GOT3 (cell line): ENCODE data around the gene FSTL4.

ENCODE experiments used
- DNase-seq: peaks from one replicate; lab custom pipeline; 2025; ENCODE audit warnings: mixed read lengths; lab: John Stamatoyannopoulos, UW

The FSTL4 gene

DNA sequence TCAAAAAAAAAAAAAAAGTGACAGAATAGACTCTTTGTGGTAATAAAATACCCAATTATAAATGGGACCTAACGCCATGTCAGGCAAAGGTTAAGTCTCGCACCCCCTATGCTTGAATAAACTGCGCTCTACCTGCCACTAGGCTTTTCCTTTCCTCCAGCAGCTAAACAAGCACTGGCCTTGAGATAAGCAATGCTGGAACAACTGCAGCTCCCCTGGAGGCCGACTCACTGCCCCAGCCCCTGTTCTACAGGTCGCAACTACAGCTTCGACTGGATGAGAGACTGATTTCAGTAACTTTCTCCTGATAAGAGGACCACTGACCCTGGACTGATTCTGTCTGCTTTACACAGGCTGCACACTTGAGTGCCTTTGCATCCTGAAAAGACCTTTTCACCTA, 350.3 kb downstream of the FSTL4 start:
- no peak for DNase-seq

DNA sequence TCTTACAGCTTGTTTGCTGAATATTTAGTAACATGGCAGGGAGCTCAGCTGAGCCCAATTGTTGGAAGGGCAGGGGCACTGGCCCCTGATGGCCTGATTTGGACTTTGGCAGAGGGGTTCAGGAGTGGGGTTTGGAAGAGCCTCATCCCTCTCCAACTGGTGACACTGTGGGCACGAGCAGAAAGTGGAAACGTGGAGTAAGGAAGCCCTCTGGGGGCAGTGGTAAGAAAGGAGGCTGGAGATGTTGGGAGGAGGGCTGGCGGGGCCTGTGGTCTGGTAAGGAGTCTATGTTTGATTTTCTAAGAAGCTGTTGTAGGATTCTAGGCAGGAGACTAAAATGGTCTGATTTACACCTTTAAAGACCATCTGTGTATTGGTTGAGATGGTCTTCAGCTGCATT, 351.6 kb downstream of the FSTL4 start:
- DNase-seq: no peak

DNA sequence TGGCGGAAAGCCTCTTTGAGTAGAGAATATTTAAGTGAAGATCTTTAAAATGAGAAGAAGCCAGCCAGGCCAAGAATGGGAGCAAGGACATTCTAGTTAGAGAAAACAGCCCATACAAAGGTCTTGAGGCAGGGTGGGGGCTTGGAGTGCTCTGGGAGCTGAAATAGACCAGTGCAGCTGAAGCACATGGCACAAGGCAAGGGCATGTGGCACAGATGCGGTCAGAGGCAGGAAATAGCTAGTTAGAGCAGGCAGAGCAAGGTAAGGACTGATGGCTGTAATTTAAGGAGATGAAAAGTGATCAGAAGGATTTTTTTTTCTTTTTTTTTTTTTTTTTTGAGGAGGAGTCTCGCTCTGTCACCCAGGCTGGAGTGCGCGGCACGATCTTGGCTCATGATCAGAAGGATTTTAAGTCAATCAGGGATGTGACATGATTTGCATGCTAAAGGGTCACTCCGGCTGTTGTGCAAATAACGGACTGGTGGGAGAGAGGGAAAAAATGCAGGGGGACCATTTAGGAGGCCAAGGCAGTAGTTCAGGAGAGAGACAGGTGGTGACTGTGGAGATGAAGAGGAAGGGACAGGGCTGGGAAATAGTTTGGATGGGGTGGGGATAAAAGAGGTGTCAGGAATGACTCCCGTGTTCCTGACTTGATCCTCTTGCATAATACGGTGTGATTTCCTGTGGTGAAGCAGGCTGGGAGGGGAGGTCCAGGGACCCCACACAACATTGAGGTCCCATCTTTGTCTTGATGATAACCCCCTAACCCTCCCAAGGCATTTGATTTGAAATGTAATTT, 352.9 kb downstream of the FSTL4 start:
- DNase-seq: no peak

DNA sequence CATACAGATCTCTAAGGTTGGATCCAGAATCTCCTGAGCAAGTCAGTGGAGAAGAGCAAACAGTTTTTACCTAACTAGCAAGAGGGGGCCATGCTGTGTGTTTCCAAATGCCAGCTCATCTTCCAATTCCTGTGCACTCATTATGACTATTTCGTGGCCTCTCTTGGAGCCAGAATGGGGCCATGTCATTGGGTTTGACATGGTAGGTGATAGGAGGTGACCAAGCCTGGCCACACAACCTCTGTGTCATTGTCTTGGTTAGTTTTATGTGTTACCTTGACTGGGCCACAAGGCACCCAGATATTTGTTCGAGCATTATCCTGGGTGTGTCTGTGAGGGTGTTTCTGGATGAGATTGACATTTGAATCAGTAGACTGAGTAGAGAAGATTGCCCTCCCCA, 354.4 kb downstream of the FSTL4 start:
- no peak for DNase-seq

DNA sequence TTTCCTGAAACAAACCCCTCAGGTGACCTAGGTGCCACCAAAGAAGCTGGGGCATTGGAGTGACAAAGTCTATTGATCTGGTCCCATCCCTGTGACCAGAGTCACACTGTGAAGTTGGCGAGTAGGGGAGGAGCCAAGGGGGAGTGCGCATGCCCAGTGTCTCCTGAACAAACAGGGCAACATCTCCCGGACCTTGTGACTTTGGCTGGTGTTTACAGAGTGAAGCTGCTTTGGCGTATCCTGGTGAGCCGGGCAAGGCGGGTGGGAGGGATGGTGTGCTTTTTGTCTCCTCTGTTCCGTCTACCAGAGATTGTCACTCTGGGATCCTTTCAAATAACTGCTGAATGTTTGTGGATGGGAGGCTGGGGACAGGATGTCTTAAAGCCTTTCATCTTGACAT, 356.1 kb downstream of the FSTL4 start:
- DNase-seq: no peak

DNA sequence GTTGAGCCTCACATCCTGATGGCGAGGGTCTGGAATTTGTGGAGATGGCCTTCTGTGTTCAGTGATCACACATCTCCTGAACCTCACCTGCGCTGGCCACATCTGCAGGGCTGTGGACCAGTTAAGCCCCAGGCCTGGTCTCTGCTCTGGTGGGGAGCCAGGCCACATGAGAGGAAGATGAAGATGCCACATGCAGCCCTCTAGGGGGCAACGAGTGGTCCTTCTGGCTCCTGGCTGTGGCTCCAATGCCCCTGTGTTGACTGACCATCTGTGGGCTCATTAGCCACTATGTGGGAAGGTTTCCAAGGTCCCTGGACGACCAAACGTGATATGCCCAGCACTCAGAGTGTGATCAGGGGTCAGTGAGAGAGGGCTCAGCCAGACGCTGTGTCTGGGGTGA, 357.5 kb downstream of the FSTL4 start:
- no peak for DNase-seq

DNA sequence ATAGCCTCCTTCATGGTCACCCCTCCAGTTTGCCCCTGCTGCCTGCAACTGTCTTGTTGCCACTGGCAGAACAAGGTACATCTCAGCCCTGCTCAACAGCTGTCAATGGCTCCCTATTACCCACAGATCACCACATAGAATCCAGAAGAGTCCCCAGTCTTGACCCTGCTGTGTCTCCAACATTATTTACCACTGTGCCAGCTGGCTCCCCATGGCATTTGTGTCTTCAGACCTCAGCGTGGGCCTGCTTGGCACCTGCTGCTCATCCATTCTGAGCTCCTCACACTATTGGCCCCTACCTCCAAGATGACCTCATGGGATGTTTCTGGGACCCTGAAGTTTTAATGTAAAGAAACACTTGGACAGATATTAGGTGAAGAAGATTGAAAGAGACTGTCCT, 358.7 kb downstream of the FSTL4 start:
- no peak for DNase-seq

DNA sequence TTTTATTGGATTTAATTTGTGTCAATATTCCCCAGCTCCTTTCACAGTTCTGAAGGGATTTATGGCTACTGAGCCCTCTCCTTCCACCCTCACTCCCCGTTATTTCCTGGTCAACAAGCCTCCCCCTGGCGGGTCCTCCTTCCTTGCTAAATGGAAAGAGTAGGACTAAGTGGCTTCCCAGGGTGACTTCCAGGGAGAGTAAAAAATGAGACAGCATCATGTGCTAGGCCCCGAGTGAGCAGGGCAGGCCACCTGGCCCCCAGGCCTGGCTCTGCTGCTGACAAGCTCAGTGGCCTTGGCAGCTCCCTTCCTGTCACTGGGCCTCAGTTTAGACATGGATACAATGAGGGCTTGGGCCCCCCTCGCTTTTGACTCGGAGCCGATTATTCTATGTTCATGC, 359.3 kb downstream of the FSTL4 start:
- DNase-seq: no peak

DNA sequence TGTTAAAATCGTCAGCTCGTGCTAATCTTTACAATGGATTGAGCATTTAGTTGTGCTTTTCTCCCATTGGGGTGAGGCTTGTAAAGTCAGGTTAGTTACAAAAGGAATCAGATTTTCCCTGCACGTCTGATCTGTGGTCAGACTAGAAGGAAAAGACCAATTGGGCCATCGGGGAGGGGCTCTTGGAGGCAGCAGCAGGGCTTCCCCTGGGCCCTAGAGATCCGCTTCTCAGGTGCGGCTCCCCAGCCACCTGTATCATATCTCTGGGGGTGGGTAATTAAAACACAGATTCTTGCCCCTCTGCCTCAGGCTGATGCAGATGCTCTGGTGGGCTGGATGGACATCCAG, 360.2 kb downstream of the FSTL4 start:
- DNase-seq: no peak

DNA sequence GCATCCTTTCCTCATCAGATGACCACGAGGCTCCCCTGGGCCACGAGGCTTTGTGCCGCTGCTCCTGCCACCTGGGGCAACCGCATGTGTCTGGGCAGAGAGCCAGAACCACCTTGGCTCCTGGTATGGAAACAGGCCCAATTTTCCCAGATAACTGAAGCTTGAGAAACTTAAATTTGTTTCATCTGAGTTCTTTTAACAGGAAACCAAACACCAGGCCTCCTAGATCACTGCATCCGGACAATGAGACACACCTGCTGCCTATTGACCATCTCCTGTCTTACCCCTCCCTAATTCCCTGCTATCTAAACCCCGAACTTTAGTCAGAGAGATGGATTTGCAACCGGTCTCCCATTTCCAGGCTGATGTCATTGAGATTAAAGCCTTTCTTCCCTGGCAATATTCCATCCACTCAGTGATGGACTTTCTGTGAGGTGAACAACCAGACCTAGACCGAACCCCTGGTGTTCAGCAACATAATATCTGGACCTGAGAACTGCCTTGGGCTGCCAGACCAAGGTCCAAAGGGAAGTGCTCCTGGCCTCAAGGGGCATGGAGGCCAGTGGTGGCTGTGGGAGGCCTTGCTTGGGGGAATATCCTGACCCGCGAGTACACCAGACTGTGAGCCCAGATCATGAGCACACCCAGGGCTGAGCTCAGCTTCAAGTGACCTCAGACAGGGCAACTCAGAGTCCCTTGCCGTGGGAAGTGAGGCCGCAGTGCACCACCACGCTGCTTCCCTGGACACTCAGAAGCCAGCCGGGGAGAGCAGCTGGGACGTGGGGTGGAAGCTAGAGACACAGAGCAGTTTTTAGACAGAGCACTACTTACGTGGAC, 360.8 kb downstream of the FSTL4 start:
- no peak for DNase-seq

DNA sequence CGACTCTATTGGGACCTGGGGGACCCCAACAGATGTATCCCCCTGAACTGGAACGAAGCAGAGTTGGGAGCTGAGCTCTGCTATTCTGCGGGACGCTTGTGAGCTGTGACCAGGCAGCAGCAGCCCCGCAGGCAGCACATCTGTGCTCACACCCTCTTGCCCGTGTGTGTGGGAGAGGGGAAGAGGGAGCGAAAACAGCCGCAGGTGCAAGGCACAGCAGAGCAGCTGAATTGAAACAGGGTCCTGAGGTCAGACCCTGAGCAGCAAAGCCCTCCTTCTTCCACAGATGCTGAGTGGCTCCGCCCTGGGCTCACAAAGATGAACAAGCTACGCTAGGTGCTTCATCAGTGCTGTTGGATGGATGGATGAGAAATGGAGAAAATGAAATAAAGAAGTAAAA, 361.8 kb downstream of the FSTL4 start:
- no peak for DNase-seq

DNA sequence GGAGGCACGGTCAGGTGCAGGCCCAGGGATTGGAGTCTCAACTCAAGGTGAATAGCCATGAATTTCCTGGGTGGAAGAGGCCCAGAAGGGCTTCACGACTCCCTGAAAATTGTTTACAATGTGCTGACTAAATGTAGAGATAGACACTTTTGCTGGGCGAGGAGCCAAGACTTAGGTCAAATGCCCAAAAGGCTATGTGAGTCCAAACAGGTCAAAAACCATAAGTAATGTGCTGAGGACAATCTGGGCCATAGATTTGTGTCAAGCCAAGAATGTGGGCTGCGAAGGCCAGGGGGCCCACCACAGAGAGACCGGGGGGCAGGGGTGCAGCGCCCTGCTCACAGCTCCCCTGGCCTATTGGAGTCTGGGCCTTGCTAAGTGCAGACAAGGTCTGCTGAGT, 362.7 kb downstream of the FSTL4 start:
- DNase-seq: no peak

DNA sequence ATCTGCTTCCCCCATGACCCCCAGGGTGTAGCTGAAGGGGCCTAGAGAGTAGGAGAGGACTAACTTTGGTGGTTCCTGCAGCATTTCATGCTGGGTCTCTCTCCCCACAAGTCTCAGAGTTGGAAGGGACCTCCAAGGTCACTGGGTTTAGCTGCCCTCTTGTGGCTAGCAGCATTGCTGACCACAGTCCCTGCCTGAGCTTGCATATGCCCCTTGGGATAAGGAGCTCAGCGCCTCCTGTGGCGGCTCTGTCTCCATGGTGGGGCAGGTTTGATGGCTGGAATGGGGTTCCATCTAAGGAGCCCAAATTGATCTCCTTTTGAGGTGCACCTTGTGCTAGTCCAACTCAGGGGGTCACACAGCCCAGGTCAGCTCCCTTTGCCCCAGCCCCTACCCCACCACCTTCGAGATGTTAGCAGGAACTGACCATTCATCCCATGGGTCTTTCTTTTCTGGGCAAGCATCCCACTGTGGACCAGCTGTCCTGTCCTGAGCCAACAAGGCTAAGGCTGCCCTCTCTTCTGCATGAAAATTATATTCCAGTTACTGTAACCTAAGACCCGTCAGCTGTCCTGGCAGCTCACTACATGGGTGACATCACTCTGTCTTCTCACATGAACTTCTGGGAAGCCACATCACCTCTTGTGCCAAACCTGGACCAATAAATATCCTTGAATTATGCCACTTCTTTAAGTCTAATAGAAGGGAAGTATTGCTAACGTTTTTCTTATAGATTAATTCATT, 364.3 kb downstream of the FSTL4 start:
- DNase-seq: no peak

DNA sequence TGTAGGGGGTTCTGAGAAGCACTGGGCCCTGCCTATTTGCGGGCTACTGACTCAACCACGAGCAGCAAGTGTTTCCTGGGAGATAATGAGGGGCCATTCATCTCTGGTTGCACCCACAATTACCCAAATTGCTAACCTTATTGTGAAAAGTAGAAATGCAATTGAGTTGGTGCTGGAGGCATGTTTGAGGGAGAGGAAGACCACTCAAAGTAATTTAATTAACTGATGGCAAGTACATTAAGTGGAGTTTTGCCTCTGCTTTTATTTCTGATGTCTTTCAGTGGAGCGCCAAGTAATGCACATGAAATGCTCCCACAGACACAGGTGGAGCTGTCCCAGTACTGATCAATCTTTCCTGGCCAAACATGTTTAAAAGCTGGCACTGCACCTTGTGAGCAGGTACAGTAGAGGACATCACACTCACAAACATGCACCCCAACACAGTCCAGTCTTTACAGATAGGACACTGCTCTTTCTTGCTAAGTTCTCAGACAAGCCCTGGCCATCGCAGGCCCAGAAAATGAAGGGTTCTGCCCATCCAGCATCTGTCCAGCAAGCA, 365.1 kb downstream of the FSTL4 start:
- DNase-seq: no peak

DNA sequence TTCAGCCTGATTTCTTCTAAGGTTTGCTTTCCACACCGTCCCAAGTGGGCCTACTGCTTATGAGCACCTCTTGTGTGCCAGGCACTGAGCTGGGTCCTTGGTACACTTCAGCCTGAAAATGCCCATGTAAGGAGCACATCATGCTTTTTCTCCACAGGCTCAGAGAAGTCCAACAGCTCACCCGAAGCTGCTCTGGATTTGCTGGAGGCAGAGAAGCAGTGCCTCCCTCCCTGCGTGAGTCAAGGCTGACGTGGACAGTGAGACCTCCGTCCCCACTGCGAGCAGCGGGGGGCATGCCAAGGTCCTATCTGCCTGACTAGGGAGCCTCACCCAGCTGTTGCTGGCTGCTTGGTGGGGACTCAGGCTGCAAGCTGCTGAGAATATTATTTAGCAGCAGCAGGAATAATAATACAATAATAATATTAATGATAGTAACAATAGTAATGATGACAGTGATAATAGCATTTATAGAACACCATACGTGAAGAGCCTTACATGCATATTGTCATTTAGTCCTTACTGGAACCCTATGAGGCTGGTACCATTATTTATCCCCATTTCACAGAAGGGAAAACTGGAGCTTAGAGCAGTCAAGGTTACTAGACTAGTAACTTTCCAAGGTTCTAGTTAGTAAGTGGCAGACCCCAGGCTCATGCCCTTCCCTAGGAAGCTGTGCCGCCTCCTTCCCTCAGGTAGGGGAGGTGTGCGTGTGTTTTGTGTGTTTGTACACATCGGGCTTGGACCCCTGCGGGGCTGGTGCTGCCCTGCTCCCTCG, 365.8 kb downstream of the FSTL4 start:
- no peak for DNase-seq

DNA sequence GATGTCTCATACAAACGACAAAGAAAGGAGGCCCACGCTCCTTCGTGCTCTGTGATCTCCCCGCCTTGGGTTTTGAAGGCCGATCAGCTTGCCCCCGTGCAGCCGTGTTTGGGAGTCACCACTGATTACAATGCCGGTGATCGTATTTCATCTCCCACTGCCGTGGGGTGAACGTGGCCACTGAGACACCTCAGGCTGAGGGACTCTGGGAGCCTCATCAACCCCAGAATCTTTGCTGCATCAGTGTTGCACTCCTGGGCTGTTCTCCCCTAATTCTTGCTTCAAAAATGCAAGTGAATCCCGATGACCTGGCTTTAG, 366.3 kb downstream of the FSTL4 start:
- DNase-seq: no peak

DNA sequence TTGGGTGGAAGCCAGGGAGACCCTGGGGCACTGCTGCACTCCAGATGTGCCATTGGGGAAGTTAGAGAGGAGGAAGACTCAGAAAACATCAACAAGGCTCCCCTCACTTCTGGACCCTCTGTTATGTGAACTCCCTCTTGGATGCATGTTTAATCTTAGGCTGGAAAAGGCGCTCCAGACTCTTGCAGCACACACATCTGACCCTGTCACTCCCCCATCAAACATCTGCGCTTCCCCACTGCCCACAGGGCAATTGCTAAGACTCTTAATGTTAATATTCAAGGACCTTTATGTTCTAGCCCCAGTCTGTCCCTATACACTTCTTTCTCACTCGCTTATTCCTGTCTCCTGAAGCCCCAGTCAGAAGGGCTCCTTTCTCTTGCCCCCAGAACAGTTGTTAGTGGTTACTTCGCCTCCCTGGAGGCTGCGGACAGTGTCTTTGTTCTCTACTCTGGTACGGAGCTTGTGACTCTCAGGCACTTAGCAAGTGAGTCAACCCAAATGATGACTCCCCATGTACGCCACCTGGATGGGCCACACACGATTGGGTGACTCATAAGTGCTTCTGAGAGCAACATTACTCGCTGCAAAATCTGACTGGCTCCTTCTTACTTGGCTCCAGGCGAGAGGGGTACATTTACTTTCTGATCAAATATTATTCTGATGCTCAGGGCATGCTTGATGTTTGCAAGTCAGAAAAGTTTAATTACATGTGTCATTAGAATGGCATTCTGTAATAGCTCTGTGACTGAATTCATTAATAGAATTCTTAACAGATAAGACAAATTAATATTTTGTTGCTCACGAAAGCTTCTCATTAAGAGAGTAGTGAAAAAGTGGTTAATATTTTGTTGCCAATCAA, 366.9 kb downstream of the FSTL4 start:
- DNase-seq: peak; percentile 23

DNA sequence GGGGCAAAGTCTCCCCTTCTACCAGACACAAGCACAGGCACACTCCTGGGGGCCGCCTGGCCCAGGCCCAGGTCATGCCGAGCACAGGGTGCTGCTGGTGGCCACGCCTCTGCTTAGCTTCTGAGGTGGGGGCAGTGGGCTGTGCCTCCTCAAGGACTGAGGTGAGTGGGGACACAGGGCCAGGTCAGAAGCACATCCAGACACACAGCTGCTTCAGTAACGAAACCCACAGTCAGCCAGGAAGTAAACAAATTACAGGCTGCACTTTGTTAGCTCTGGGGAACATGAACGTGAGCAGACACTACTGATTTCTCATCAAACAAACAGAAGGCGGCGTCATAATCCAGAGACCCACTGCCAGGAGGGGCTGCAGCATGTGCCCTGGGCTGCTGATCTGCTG, 368.1 kb downstream of the FSTL4 start:
- DNase-seq: no peak

DNA sequence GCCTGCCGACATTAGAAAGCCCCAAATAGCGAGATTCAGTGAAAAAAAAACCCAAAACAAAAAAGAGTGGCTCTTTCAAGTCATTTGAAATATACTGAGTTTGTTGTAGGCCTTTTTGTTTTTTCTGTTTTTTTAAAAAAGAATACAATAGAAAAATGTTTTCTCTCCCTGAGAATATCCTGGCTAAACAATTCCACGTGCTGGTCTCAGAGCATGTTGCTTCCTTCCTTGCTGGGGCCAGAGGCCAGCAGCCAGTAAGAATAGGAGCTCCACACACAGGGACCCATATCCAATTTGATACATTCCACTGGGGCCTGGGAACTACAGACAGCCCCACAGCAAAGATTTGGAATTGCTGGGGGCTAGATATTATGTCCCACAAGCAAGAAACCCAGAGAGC, 369.1 kb downstream of the FSTL4 start:
- DNase-seq: no peak

DNA sequence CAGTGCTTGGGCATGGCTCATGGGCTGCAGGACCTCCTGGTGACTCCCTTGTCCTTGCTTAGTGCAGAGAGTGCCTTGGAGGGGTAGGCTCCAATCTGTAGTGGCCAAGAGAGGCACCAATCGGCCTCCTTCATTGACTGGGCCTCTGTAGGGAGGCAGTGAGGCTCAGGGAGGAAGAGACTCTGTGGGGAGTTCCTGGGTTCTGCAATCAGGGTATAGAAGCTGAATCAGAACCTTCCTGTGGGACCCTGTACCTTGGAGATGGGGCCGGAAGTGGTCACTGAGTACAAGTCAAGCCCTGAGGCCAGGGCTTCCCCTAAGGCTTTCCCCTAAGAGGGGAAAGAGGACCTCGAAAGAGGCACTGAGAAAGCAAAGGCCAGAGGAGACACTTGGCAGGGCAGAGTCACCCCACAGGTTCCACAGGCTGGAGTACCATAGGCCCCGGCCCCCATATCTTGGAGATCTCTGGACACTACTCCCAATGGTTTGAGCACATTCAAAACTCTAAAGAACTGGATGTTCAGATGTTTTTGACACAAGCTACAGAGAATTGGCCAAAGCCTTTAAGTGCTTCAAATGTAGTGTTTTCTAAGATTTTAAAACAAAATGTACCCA, 370.0 kb downstream of the FSTL4 start:
- DNase-seq: no peak
